HG02571 (cell line): ENCODE results near the gene TBP.

Source experiments
- ATAC-seq: cut with Tn5 transposase; IDR thresholded peaks from one replicate; pipeline ENCODE4 v1.9.1; 2021; ENCODE audit warnings: mild to moderate bottlenecking, moderate library complexity; ENCODE audit not compliant: unreplicated experiment

TBP gene

GRCh38 chr6:170533792-170534191 is 20.4 kb upstream of the TBP start:
- ATAC-seq = no peak

GRCh38 chr6:170535004-170535403 is 19.2 kb upstream of the TBP start:
- ATAC-seq = no peak

- no peak for ATAC-seq
These were observed 17.5 kb upstream of the TBP start for GRCh38 chr6:170536671-170537070.

GRCh38 chr6:170537329-170537728 is 16.8 kb upstream of the TBP start:
- ATAC-seq = no peak

- no peak for ATAC-seq
These were observed 12.0 kb upstream of the TBP start for GRCh38 chr6:170542031-170542719.

GRCh38 chr6:170545405-170545804 is 8.8 kb upstream of the TBP start:
- ATAC-seq = no peak

GRCh38 chr6:170552765-170553533 is 1.2 kb upstream of the TBP start, which contains the start of gene PSMB1:
TSS of gene PSMB1 (minus strand) at chr6:170553307. CDS start at chr6:170553242, 65 bp downstream.
- peak; percentile 61 for ATAC-seq

GRCh38 chr6:170553534-170554012 is 596 bp upstream of the TBP start:
- ATAC-seq = peak; percentile 33

GRCh38 chr6:170554796-170555137 is 598 bp downstream of the TBP start:
- ATAC-seq = no peak

GRCh38 chr6:170555305-170555704 is 1.1 kb downstream of the TBP start:
- no peak for ATAC-seq

GRCh38 chr6:170561555-170561954 is 7.4 kb downstream of the TBP start:
- no peak for ATAC-seq

GRCh38 chr6:170564936-170565530 is 10.9 kb downstream of the TBP start:
- ATAC-seq = no peak

- ATAC-seq = no peak
These were observed 18.7 kb downstream of the TBP start for GRCh38 chr6:170572704-170573466.

- ATAC-seq = no peak
These were observed 21.1 kb downstream of the TBP start for GRCh38 chr6:170575250-170575649.

GRCh38 chr6:170578909-170579308 is 24.7 kb downstream of the TBP start:
- no peak for ATAC-seq

GRCh38 chr6:170583756-170584180 is 29.6 kb downstream of the TBP start:
- no peak for ATAC-seq

- peak; percentile 98 for ATAC-seq
These were observed 30.2 kb downstream of the TBP start, which contains the start of gene PDCD2 for GRCh38 chr6:170584181-170584953. TSS of gene PDCD2 (minus strand) at chr6:170584637. CDS start at chr6:170584581, 56 bp downstream.

- ATAC-seq = peak; percentile 34
These were observed 30.9 kb downstream of the TBP start for GRCh38 chr6:170584954-170585498.

GRCh38 chr6:170590725-170591124 is 36.6 kb downstream of the TBP start:
- no peak for ATAC-seq

- ATAC-seq = no peak
These were observed 42.3 kb downstream of the TBP start for GRCh38 chr6:170596426-170596825.
